GM20000 (cell line): ENCODE results near the gene GPR146.

Experiments used
- DNase-seq: peaks from one replicate; pipeline ENCODE4 v3.0.0; 2012; ENCODE audit warnings: low spot score
- TF ChIP-seq, protein P1 (sequence below): IDR thresholded peaks from 2 replicates; pipeline ENCODE4 v1.5.1; 2012; ENCODE audit warnings: mild to moderate bottlenecking, control low read depth; ENCODE audit errors: extremely low read depth, missing control alignments

GPR146 gene

DNA sequence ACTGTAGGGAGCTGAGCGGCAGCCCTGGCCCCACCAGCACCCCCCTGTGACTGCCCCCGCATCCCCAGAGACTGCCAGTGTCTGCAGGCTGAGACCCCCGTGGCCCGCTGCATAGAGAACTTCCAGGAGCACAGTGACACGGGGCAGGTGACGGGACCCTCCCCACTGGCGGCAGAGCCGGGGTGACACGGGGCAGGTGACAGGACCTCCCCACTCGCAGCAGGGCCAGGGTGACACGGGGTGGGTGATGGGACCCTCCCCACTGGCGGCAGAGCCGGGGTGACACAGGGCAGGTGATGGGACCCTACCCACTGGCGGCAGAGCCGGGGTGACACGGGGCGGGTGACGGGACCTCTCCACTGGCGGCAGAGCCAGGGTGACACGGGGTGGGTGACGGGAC is 45.9 kb downstream of the GPR146 start:
- DNase-seq = no peak
- TF ChIP-seq, protein P1, sequence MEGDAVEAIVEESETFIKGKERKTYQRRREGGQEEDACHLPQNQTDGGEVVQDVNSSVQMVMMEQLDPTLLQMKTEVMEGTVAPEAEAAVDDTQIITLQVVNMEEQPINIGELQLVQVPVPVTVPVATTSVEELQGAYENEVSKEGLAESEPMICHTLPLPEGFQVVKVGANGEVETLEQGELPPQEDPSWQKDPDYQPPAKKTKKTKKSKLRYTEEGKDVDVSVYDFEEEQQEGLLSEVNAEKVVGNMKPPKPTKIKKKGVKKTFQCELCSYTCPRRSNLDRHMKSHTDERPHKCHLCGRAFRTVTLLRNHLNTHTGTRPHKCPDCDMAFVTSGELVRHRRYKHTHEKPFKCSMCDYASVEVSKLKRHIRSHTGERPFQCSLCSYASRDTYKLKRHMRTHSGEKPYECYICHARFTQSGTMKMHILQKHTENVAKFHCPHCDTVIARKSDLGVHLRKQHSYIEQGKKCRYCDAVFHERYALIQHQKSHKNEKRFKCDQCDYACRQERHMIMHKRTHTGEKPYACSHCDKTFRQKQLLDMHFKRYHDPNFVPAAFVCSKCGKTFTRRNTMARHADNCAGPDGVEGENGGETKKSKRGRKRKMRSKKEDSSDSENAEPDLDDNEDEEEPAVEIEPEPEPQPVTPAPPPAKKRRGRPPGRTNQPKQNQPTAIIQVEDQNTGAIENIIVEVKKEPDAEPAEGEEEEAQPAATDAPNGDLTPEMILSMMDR = no peak

DNA sequence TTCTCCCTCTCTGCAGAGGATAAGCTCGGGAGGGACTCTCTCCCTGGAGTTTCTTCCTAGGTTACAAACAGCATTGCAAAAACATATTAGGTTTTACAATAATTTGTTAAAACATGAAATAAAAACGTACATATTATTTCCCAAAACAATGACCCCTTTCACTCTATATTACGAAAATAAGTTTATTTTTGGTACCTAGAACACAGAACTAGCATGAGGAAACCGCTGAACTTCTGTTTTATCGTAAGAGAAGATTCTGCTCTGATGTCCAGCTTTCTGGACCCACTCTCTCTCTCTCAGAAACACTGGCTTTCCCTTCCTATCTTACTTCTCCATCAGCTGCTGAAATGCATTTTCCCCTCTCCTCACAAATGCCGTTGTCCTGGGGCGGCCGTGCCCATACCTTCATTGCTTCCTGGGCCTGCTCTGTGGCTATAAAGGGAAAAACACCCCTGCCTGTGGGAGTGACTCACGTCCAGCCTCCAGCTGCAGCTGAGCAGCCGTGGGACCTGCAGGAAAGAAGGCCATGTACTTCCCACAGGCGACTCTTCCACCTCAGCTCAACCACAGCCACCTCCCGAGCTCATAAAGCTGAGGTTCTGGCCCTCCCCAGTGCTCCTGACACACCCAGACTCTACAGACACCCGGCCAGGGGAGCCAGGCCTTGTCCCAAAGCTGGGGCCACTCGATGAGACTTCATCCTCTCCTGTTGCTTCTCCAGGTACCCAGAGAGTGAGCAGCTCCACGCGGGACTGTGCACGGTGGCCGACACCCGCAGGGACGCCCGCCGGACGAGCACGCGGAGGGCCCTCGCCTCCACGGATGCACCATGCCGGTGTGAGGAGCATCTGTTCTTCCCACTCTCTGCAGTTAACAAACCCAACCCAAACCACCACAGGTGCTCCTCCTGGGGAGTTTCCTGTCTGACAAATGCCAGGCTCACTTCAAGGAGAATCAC is 46.6 kb downstream of the GPR146 start:
- DNase-seq = no peak
- TF ChIP-seq, protein P1 = no peak

DNA sequence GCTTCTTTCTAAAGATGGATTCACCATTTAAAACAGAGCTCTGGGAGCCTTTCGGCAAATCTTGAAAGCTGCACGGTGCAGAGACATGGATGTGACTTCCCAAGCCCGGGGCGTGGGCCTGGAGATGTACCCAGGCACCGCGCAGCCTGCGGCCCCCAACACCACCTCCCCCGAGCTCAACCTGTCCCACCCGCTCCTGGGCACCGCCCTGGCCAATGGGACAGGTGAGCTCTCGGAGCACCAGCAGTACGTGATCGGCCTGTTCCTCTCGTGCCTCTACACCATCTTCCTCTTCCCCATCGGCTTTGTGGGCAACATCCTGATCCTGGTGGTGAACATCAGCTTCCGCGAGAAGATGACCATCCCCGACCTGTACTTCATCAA is 47.3 kb downstream of the GPR146 start:
- TF ChIP-seq, protein P1 = no peak
- no peak for DNase-seq

DNA sequence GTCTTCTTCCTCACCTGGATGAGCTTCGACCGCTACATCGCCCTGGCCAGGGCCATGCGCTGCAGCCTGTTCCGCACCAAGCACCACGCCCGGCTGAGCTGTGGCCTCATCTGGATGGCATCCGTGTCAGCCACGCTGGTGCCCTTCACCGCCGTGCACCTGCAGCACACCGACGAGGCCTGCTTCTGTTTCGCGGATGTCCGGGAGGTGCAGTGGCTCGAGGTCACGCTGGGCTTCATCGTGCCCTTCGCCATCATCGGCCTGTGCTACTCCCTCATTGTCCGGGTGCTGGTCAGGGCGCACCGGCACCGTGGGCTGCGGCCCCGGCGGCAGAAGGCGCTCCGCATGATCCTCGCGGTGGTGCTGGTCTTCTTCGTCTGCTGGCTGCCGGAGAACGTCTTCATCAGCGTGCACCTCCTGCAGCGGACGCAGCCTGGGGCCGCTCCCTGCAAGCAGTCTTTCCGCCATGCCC is 47.9 kb downstream of the GPR146 start:
- TF ChIP-seq, protein P1 = no peak
- no peak for DNase-seq

DNA sequence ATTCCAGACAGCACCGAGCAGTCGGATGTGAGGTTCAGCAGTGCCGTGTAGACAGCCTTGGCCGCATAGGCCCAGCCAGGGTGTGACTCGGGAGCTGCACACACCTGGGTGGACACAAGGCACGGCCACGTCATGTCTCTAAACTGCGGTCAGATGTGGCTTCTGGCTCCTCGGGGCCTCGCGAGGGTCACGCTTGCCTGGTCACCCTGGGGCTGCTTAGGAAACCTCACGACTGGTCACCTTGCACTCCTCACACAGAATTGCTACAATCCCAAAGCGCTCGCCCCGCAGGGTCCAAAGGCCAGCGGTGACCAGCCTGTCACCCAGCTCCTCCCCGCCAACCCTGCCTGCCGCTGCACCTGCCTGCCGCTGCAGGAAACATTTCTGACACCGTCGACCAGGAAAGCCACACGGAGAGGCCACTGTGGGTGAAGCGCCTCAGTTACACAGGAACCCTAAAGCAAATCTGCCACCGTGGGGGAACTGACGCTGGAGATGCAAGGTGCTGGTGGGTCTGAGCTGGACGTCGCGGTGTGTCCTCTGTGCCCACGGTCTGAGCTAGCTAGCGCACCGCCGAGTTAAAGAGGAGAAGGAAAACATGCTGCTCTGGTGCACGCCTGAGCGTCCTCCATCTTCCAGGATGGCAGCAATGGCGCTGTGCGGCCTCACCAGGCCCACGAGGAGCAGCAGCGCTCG is 48.6 kb downstream of the GPR146 start:
- no peak for DNase-seq
- TF ChIP-seq, protein P1 = no peak

DNA sequence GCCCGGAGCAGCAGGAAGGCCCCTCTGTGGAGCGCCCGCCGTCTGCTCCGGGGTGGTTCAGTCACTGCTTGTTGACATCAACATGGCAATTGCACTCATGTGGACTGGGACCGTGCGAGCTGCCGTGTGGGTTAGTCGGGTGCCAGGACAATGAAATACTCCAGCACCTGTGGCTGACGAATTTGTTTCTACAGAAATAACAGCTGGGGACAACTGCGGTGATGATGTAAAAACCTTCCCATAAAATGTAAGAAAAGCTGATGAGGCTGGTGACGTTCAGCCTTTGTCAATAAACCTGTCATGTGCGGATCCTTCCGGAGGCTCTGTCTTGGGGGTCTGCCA is 49.1 kb downstream of the GPR146 start:
- TF ChIP-seq, protein P1 = no peak

DNA sequence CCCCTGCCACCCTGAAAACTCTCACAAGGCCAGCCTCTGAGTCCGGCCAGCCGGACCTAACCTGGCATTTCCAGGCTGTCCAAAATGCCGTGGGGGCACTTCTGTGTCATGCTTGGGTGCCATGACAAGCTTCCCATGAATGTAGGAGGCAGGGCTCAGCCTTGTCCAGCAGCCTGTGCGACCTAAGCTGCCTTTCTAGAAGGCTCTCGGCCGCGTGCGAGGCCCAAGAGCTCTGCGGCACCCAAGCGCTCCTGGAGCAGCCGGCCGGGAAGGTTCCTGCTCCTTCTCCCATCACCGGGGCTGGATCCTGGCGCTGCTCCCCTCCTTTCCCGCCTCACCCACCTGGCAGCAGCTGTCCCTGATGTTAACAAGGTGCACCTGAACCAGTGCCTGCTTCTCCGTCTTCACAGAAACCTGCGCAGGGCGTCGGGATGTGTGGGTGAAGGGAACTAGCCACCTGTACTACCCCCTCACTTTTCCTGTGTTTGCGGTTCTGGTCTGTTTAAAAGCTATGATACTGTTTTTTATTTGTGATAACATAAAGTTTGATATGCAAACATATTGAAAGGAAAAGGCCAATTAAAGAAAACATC is 49.7 kb downstream of the GPR146 start:
- DNase-seq = no peak
- TF ChIP-seq, protein P1 = no peak

More for the DNA sequence above, 49.1 kb downstream of the GPR146 start:
- DNase-seq = no peak
